Measurements from ENCODE around the gene MAS1L.

DNA sequence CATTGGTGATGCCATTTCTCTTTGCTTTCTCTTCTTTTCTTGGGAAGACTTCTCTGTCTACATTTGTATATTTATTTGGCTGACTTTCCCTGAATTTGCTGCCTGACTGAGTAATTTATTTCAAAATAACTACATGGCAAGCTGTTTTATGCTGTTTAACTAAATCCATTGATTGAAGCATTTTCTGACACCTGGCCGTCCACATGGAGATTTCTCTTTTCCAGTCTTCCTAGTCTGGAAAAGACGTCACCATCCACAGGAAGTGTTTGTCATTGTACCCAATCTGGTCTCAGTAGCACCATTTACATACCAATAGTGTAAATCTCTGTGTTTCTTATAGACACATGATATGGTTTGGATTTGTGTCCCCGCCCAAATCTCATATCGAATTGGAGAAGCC is 9.2 kb upstream of the MAS1L start:
- no peak for TF ChIP-seq CTCF (IDR thresholded peaks at IDR 0.05)
- no peak for TF ChIP-seq POLR2A (IDR thresholded peaks at IDR 0.05)
- no peak for TF ChIP-seq POLR2AphosphoS5 (IDR thresholded peaks at IDR 0.05; ENCODE audit: insufficient read depth in 1 of 2, low read depth in 1 of 2)

All from vagina (tissue), 2 donors.